ENCODE results near the gene KCTD5. TPM values are rescaled to one million over a fixed set of nuclear protein-coding genes. Genes with fewer than 3 reads are reported as not detected.

KCTD5 gene
- total RNA-seq, 4 donors from 2014 or later, result 13.7 to 22.7 (median 21.2) TPM

DNA sequence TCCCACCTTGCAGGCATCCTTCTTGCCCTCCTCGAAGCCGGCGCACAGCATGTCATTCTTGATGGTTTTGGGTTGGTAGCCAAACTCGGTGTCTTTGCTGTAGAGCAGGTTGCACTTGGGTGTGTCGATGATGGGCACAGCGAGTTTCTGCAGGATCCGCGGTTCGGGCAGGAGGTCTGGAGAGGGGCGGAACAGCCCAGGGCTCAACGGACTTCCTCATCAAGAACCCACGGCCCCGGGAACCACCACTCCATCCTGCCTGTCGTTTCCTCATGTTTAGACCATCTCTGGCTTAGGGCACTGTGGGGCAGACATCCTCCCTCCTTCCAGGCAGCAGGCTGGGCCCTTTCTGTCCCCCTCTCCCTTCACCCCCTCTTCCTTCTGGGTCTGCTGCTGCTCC, 31.2 kb downstream of the KCTD5 start:
- TF ChIP-seq, protein P1, sequence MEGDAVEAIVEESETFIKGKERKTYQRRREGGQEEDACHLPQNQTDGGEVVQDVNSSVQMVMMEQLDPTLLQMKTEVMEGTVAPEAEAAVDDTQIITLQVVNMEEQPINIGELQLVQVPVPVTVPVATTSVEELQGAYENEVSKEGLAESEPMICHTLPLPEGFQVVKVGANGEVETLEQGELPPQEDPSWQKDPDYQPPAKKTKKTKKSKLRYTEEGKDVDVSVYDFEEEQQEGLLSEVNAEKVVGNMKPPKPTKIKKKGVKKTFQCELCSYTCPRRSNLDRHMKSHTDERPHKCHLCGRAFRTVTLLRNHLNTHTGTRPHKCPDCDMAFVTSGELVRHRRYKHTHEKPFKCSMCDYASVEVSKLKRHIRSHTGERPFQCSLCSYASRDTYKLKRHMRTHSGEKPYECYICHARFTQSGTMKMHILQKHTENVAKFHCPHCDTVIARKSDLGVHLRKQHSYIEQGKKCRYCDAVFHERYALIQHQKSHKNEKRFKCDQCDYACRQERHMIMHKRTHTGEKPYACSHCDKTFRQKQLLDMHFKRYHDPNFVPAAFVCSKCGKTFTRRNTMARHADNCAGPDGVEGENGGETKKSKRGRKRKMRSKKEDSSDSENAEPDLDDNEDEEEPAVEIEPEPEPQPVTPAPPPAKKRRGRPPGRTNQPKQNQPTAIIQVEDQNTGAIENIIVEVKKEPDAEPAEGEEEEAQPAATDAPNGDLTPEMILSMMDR (IDR thresholded peaks at IDR 0.05; ENCODE audit: low read depth), result no peak

DNA sequence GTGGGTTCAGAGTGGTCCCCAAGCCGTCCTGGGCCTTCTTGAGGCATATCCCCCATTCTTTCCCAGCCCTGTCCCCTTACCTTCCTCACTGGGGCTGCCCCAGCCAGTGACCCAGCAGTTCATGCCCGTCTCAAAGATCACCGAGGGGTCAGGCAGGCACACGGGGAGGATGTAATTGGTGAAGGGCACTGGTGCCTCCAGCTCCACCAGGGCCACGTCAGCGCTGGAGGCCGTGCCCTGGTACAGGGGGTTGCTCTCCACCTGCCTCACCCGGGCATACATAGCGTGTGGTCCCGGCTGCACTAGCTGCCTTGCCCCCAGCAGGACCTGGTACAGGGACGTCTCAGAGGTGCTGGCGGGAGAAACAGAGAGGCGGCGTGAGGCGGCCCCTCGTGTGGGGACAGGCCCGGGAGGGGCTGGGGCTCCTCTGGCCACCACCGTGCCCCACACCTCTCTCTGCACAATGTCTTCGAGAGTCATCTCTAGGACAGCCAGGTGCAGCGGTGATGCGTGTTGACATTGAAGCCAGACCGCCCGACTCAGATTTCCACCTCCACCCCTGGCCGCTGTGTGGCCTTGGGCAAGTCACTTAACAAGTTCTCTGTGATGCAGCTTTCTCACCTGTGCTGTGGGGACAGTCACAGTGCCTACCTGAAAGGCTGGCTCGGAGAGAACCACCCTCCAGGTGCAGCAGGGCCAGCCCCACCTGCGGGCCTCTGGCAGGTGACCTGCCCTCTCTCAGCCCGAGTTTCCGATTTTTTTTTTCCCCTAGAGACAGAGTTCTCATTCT, 31.9 kb downstream of the KCTD5 start:
- TF ChIP-seq, protein P1 (IDR thresholded peaks at IDR 0.05; ENCODE audit: low read depth), result no peak

DNA sequence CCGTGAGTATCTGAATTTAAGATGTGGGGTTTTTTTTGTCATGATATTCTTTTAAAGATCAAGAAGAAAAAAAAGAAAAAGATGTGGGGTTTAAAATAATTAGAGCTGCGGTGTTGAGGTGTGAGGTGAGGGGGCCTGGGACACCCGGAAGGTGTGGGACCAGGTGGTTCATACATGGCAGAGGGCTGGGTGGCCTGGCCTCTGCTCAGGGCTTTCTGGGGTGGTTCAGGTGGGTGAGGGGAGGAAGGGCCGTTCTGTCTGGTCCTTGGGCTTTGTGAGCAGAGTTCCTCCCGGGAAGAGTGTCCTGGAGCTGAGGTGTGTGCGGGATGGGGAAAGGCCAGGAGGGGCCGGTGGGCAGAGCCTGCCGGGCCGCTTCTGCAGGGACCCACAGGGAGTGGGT, 32.7 kb downstream of the KCTD5 start:
- TF ChIP-seq, protein P1 (IDR thresholded peaks at IDR 0.05; ENCODE audit: low read depth), result no peak

DNA sequence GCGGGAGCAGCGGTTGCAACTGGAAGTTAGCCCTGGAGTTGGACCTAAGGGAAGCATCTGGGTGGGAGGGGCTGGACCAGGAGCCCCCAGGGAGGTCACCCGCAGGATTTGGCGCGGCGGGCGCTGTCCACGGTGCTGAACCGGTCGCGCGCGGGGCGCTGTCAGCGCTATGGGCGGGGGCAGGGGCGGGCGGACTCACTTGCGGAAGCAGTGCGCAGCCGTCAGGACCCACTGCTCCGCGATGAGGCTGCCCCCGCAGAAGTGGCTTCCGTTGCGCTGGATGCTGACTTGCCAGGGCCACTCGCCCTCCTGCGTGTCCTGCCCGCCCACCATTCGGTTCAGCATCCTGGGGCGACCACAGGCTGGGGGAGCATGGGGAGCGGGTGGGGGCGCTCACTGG, 33.2 kb downstream of the KCTD5 start:
- TF ChIP-seq, protein P1 (IDR thresholded peaks at IDR 0.05; ENCODE audit: low read depth), result no peak

DNA sequence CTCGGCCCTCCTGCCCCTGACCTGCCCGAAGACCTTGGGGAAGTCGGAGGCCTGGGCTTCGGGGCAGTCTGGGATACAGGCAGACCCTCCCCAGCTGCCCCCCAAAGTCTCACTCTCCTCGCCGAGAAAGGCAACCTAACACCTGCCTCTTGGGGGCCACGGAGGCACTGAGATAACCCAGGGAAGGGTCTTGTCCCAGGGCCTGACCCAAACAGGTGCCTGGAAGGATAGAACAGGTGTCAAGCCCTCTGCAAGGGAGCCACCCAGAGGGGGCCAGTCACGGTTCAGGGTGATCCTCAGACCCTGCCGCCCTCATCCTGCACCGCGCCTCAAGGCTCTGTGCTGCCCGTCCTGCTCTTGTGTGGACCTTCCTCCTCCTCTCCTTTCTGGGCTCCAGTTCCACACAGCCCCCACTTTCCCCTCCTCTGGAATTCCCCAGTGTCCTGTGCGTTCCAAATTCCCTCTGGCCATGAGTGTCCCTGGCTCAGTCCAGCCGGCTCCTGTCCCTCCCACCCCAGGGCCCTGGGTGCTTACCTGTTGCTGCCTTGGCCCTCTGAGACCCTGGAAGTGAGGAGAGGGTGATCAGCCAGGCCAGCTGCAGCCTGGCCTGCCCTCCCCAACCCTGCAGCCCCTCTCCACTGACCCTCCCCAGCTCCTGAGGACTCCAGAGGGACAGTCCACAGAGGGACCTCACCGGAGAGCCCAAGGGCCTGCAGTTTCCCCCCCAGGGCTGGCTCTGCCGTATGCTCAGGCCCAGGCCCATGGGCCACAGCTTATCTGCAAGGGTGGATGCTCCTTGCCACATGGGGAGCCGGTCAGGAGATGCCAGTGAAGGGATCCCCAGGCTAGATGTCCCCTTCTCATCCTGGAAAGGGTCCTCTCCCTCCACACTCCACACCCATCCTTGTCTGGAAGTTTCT, 33.9 kb downstream of the KCTD5 start:
- TF ChIP-seq, protein P1 (IDR thresholded peaks at IDR 0.05; ENCODE audit: low read depth), result no peak

DNA sequence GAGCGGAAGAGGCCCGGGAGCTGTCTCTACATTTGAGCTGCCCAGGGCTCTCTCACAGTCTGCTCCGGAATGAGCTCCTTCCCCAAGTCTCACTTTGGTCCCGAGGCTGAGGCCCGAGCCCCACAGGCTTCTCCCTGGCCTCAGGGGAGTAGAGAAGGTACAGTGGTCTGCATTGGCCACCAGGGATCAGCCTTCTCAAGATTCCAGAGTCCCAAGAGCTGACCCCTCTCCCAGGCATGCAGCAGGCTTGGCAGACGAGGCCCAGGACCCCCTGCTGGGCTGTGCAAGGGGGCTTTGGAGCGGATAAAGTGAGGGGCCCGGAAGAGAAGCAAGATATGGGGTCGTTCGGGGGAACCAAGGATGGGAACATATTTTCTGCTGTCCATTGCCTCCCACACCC, 34.6 kb downstream of the KCTD5 start:
- TF ChIP-seq, protein P1 (IDR thresholded peaks at IDR 0.05; ENCODE audit: low read depth), result no peak

Data from subcutaneous adipose tissue (tissue), 4 donors.